ENCODE results near the gene MEPE.

Gene MEPE

DNA sequence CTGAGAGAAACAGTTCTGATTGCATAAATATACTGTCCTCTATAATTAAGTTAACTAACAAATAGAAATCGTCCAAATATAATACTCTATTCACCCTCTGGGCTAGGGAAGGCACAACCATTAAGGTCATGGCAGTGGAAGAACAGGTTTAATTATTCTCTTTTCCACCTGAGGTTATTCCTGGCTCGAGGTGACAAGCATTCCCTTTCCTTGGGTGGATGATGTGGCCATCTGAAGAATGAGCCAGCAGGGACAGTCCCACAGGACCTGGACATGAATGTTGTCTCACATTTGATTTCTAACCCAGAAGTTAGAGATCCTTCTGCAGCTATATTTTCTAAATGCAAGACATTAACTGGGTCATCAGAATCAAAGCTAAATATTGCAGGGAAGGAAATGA is 27.9 kb upstream of the MEPE start:
- no peak for DNase-seq (ENCODE audit: low read depth)
- no peak overlapping the region for H3K4me3 ChIP-seq (ENCODE audit: low read depth, low read length)
- no peak for TF ChIP-seq CTCF (IDR thresholded peaks at IDR 0.05; ENCODE audit: control insufficient read depth, extremely low read depth, insufficient read depth)

DNA sequence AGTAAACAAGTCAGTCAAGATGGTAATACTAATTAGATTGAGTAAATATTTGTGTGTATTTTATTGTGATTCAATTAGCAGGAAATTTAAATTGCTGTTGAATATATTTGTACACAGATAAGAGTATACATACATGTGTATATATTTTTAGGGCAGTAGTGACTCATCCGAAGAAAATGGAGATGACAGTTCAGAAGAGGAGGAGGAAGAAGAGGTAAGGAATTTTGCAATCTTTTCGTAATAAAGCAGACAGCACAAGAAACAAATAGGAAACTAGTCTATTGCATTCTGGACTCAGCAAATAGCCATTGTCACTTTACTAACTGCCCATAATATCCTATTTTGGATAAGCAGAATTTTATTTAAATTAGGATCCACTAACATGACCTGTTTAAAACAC is 26.8 kb upstream of the MEPE start:
- DNase-seq (ENCODE audit: low read depth): no peak
- TF ChIP-seq CTCF (IDR thresholded peaks at IDR 0.05; ENCODE audit: control insufficient read depth, extremely low read depth, insufficient read depth): no peak
- H3K4me3 ChIP-seq (ENCODE audit: low read depth, low read length): no peak overlapping the region

DNA sequence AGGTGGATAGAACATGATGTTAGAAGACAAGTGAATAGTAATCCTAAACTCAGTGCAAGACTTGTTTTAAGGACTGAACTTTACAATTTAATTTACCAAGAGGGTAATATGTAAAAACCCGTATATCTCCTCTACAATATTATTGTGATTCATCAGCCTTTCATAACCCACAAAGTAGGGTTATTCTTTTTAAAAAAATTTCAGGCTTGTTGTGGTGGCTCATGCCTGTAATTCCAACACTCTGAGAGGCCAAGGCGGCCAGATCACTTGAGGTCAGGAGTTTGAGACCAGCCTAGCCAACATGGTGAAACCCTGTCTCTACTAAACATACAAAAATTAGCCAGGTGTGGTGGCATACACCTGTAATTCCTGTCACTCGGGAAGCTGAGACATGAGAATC is 26.2 kb upstream of the MEPE start:
- DNase-seq (ENCODE audit: low read depth): no peak
- no peak overlapping the region for H3K4me3 ChIP-seq (ENCODE audit: low read depth, low read length)
- no peak for TF ChIP-seq CTCF (IDR thresholded peaks at IDR 0.05; ENCODE audit: control insufficient read depth, extremely low read depth, insufficient read depth)

GRCh38 chr4:87807402-87807801 is 25.4 kb upstream of the MEPE start:
- no peak for DNase-seq (ENCODE audit: low read depth)
- TF ChIP-seq CTCF (IDR thresholded peaks at IDR 0.05; ENCODE audit: control insufficient read depth, extremely low read depth, insufficient read depth): no peak
- H3K4me3 ChIP-seq (ENCODE audit: low read depth, low read length): no peak overlapping the region

DNA sequence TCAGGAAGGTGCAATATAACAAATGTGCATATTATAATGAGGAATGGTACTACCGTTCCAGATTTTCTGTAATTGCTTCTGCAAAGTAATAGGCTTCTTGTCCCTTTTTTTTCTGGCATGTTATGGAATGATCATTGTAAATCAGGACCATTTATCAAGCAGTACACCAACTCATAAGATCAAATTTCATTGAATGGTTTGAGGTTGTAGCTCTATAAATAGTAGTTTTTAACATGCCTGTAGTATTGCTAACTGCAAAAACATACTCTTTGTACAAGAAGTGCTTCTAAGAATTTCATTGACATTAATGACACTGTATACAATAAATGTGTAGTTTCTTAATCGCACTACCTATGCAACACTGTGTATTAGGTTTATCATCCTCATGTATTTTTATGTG is 20.8 kb upstream of the MEPE start:
- no peak for TF ChIP-seq CTCF (IDR thresholded peaks at IDR 0.05; ENCODE audit: control insufficient read depth, extremely low read depth, insufficient read depth)
- no peak overlapping the region for H3K4me3 ChIP-seq (ENCODE audit: low read depth, low read length)
- no peak for DNase-seq (ENCODE audit: low read depth)

DNA sequence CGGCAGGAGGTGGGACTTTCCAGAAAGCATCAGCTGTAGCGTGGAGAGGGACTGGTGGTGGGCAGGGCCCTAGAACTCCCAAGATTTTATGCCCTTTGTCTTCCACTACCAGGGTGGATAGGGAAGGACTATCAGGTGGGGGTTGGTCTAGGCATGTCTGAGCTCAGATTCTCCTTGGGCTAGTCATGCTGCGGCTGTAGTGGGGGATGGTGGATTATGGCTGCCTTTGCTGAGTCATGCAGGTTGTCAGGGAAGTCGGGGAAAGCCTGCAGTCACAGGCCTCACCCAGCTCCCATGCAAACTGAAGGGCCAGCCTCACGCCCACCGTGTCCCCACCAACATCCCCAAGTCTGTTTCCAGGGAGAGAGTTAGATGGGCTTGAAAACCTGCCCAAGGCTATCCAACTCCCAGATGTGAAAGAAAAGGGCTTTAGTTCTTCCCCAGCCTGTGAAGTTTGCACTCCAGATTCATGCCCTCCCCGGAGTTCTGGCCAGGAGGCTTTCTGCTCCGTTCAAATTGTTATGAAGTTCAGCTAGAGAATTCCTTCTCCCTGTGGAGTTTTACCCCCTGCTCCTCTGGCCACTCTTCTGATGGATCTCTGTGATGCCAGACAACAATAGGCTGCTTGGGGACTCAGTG is 13.4 kb upstream of the MEPE start:
- no peak for DNase-seq (ENCODE audit: low read depth)
- no peak overlapping the region for H3K4me3 ChIP-seq (ENCODE audit: low read depth, low read length)
- TF ChIP-seq CTCF (IDR thresholded peaks at IDR 0.05; ENCODE audit: control insufficient read depth, extremely low read depth, insufficient read depth): no peak

DNA sequence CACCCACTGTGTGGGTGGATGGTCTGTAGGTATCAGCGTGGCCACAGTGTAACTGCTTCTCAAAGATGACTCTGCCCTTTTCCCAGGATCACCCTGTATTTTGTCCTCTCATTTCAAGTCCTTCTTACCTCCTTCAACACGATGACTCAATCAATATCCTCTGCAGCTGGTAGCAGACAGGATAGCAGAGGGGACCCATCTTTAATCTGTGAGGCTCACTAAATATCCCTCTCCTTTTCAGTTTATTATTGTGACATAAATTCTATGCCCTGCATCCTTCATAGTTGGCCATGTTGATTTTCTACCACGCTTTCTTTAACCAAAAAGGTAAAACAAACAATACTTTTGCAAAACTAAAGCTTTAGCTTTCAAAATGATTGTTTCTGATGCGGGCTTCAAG is 9.6 kb upstream of the MEPE start:
- no peak for TF ChIP-seq CTCF (IDR thresholded peaks at IDR 0.05; ENCODE audit: control insufficient read depth, extremely low read depth, insufficient read depth)
- DNase-seq (ENCODE audit: low read depth): no peak
- H3K4me3 ChIP-seq (ENCODE audit: low read depth, low read length): no peak overlapping the region

Data from LNCaP clone FGC (cell line).